ENCODE data around the gene RNF4. TPM values are rescaled to one million over a fixed set of nuclear protein-coding genes. Genes with fewer than 3 reads are reported as not detected.

Gene RNF4
- total RNA-seq, 1 experiment from 2014 or later = 92.0 TPM

DNA sequence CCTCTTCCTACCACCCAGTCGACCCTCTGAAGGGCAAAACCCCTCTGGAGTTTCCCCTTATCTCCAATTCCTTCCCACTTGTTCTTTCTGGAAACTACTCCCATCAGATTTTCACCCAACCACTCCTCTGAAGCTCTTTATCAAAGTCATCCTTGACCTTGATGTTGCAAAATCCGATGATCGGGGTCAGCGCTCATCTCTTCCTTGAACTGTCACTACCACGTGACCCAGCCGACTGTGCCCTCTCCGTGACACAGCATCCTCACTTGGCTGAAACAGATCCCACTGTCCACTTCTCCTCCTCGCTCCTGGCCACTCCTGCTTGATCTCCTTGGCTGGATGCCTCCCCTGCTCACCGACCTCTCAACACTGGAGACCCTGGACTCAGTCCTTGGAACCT lies 49.1 kb upstream of the RNF4 start:
- Histone ChIP-seq H3K23ac (ENCODE audit: insufficient read length, low read depth, low read length) (no peak overlapping the region), H3K14ac (ENCODE audit: insufficient read depth, low read length) (no peak overlapping the region), H3K79me1 (ENCODE audit: insufficient read depth, low read depth, low read length, poor library complexity, severe bottlenecking) (no peaks in the 10 kb centered on the region), H2BK120ac (ENCODE audit: low read depth, low read length, poor library complexity, severe bottlenecking) (no peak overlapping the region), H2AFZ (ENCODE audit: low read length) (no peak overlapping the region), H3K27me3 (ENCODE audit: insufficient read depth, low read length) (peaks cover 33% of the 10 kb centered on the region; the same call in 1 of the 2 replicates), H3K4ac (ENCODE audit: low read depth, low read length) (no peak overlapping the region), H3K9me3 (ENCODE audit: control insufficient read depth, low read depth, low read length) (no peaks in the 10 kb centered on the region), H3T11ph (ENCODE audit: low read length) (no peak overlapping the region), H3K9ac (ENCODE audit: extremely low read depth, insufficient read length, low read length) (no peak overlapping the region), H2BK15ac (ENCODE audit: low read depth, low read length) (no peak overlapping the region), H2BK20ac (ENCODE audit: low read depth, low read length, poor library complexity, severe bottlenecking) (no peak overlapping the region), H3K79me2 (ENCODE audit: insufficient read depth, low read length) (no peaks in the 10 kb centered on the region), H3K4me2 (ENCODE audit: insufficient read depth, insufficient read length, low read length) (no peak overlapping the region), H2AK5ac (ENCODE audit: insufficient read length, low read length) (no peak overlapping the region), H4K20me1 (ENCODE audit: control insufficient read depth, insufficient read depth, insufficient read length) (no peaks in the 10 kb centered on the region), H4K8ac (replicated peaks; ENCODE audit: insufficient read length, low read depth, low read length) (no peak overlapping the region), H2BK12ac (ENCODE audit: insufficient read length, low read depth, low read length) (no peak overlapping the region), H3K23me2 (ENCODE audit: insufficient read length, low read depth, low read length, poor library complexity, severe bottlenecking) (peaks cover 21% of the 10 kb centered on the region), H3K18ac (ENCODE audit: insufficient read length, low read depth, low read length) (no peak overlapping the region), H3K56ac (ENCODE audit: insufficient read length, low read depth, low read length) (no peak overlapping the region), H4K5ac (ENCODE audit: insufficient read length, low read depth, low read length) (no peak overlapping the region), H3K27ac (ENCODE audit: insufficient read length, low read depth, low read length) (no peak overlapping the region), H2BK5ac (ENCODE audit: insufficient read length, low read length) (no peak overlapping the region), H4K91ac (ENCODE audit: insufficient read length, low read depth, low read length) (no peak overlapping the region), H3K4me1 (ENCODE audit: insufficient read depth, low read length) (no peaks in the 10 kb centered on the region; the same call in 1 of the 2 replicates)
- TF ChIP-seq CTCF (conservative IDR thresholded peaks at IDR 0.05) = no peak
- WGBS (ENCODE audit: extremely low coverage, insufficient read length, low lambda C conversion rate) = no CpG with 5 or more reads among the region's 9 CpGs
- Mint-ChIP-seq H3K9me3 (peaks cover 0 to 3% of the 10 kb centered on the region in 2 experiments; a peak in 4 of 5 replicates), H3K4me1 (peaks cover 30 to 35% of the 10 kb centered on the region in 2 experiments), H3K4me3 (peak overlapping the region in 1 of 2 experiments; percentile 78; a peak in 3 of 5 replicates), H3K27ac (no peak overlapping the region), H3K36me3 (ENCODE audit: insufficient read depth in 1 of 3, low read depth in 3 of 3) (no peaks in the 10 kb centered on the region; a peak in 1 of 7 replicates), H3K27me3 (ENCODE audit: low read depth) (peaks cover 74% of the 10 kb centered on the region)
- DNase-seq = no peak
